Skin epidermis (tissue), 12 donors: ENCODE results near the gene ZNF407.

Source experiments
- H3K27ac ChIP-seq, 21 experiments: fragments of 200-600 bp; sonication (generic) in 11 of 21; one replicate each; pipeline ENCODE4 v1.5.0; 2020; ENCODE audit warnings: mild to moderate bottlenecking in 3 of 21, inconsistent platforms in 2 of 21, moderate library complexity in 2 of 21
- H3K4me3 ChIP-seq, 7 experiments: fragments of 200-600 bp; sonication (generic) in 2 of 7; one replicate each; pipeline ENCODE4 v1.5.0; 2020; ENCODE audit warnings: inconsistent platforms in 2 of 7, mild to moderate bottlenecking in 2 of 7, moderate library complexity in 1 of 7

The ZNF407 gene

GRCh38 chr18:75051757-75052156 lies 454.1 kb downstream of the ZNF407 start:
- Histone ChIP-seq H3K4me3 (no peak overlapping the region), H3K27ac (no peak overlapping the region)

DNA sequence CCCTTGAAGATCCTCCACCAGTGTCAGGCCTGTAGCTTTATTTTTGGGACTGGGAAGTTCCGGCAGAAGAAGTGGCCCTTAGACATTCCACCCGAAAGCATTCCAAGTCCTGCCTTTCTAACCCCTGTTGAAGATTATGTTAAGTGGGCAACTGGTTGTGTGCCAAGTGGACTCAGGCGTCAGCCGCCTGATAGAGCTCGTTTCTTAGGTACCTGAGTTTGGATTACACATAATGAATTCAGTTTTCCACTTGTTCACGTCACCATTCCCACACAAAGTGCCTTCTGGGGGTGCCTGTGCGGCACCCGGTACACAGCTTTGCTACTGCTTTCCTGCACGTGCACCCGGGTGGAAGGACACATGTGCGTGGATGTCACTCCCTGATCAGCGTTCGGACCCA lies 454.8 kb downstream of the ZNF407 start:
- H3K27ac ChIP-seq, result no peak overlapping the region
- no peak overlapping the region for H3K4me3 ChIP-seq

GRCh38 chr18:75053028-75053629 lies 455.5 kb downstream of the ZNF407 start:
- Histone ChIP-seq H3K4me3 (no peak overlapping the region), H3K27ac (no peak overlapping the region)

DNA sequence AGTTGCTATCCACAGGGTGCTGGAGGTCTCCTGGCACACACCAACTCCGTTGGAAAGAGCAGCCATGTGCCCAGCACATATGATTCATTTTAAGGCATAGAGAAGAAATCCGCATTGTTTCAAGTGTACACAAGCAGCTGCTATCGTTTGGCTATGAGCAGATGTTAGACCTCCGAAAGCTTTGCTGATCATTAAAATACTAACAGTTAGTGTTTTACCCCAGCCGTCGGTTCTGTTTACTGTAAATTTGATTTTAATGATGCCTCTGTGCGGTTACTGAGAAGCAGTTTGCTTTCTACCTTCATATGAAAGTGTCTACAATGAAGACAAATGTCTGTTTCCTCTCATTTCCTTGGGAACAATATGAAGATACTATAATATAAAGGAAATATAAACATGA lies 456.4 kb downstream of the ZNF407 start:
- Histone ChIP-seq H3K27ac (no peak overlapping the region), H3K4me3 (no peak overlapping the region)

- Histone ChIP-seq H3K27ac (no peak overlapping the region), H3K4me3 (no peak overlapping the region)
These were observed 456.9 kb downstream of the ZNF407 start for GRCh38 chr18:75054611-75055010.

GRCh38 chr18:75057169-75057960 lies 459.7 kb downstream of the ZNF407 start:
- Histone ChIP-seq H3K27ac (no peak overlapping the region), H3K4me3 (no peak overlapping the region)

GRCh38 chr18:75060185-75060584 lies 462.5 kb downstream of the ZNF407 start:
- Histone ChIP-seq H3K27ac (no peak overlapping the region), H3K4me3 (no peak overlapping the region)

DNA sequence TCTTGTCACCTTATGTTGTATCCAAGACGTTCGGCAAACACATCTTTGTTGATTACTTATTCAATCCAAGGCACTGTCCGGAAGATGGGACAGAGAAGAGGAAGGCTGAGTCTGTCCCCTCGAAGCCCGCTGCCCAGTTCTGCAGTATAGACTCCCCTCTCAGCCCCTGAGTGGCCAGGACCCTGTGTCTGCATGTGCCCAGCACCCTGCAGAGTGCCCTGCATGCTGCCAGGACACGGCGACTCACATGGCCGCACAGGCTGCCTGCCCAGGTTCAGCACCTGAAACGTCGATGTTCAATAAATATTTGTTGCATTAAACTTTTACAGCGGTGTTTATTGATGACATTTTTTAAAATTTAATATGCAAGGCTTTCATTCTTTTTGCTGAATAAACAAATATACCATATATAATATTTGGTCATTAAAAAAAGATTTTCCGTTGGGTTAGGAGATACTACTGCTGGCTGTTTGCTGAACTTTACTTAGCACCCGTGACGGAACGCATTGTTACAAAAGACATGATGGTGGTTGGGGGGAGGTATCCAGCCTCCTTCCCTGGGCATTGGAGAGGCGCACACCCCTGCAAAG lies 464.7 kb downstream of the ZNF407 start:
- Histone ChIP-seq H3K27ac (no peak overlapping the region), H3K4me3 (no peak overlapping the region)

GRCh38 chr18:75063196-75063595 lies 465.5 kb downstream of the ZNF407 start:
- H3K4me3 ChIP-seq, result no peak overlapping the region
- H3K27ac ChIP-seq, result no peak overlapping the region

- Histone ChIP-seq H3K4me3 (no peak overlapping the region), H3K27ac (no peak overlapping the region)
These were observed 466.2 kb downstream of the ZNF407 start for GRCh38 chr18:75063615-75064512.

- Histone ChIP-seq H3K27ac (no peak overlapping the region), H3K4me3 (no peak overlapping the region)
These were observed 466.8 kb downstream of the ZNF407 start for GRCh38 chr18:75064513-75064905.

GRCh38 chr18:75065251-75066000 lies 467.8 kb downstream of the ZNF407 start:
- Histone ChIP-seq H3K4me3 (no peak overlapping the region), H3K27ac (no peak overlapping the region)

DNA sequence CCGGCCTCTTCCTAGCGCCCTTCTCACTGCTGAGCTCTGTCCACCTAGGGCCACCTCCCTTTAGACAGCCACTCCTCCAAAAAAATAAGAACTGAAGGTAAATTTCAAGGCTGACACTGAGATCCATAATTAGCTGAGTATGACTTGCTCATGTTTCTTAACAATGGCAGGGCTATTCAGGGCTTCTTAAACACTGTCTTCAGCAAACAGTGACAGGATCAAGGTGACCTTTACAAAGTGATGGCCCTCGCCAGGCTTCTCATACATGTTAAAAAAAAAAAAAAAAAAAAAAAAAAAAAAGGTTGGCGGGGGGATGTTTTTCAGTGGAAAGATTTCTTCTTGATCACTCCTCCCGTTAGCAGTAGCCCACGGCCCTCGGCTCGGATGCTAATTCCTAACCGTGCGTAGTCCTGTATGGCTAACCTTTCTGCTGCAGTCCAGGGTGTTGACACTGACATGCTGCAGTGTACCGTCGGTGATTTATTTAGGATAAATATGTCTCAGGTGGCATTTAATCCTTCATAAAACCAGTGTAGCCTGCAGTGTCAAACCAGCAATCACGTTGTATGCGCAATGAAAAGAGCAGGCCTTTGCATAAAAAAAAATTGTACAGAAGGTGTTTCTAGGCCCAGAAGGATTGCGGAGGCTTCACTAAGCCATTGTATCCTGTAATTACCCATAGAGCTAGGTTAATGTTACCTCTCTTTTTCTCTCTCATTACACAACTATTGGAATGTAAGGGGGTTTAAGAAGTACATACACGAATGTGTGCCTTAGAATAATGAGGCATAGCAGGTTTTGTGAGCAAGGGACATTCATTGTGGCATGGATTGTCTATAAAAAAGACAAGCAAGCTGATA lies 468.6 kb downstream of the ZNF407 start:
- H3K27ac ChIP-seq, result no peak overlapping the region
- no peak overlapping the region for H3K4me3 ChIP-seq

DNA sequence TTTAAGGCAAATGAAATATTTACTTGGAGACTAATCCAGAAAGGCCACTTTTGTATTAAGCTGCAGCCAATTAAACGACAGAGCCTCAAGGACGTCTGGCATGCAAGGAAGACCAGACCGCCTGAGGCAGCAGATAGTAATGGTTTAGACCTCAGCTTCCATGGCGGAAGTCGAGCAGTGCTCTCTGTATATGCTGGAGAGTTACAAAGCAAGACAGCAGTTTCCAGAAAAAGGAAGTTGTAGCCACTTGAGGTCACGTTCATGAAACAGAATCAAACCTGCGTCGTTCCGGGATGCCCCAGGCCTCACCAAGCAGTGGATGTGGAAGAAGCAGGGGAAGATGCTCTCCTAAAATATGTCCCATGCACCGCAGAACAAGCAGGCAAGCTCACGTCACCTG lies 469.3 kb downstream of the ZNF407 start:
- Histone ChIP-seq H3K4me3 (no peak overlapping the region), H3K27ac (no peak overlapping the region)

- H3K4me3 ChIP-seq, result no peak overlapping the region
- H3K27ac ChIP-seq, result no peak overlapping the region
These were observed 470.5 kb downstream of the ZNF407 start for GRCh38 chr18:75067996-75068645.

GRCh38 chr18:75068682-75069435 lies 471.2 kb downstream of the ZNF407 start:
- Histone ChIP-seq H3K4me3 (no peak overlapping the region), H3K27ac (peak overlapping the region in 6 of 21 experiments; percentile 28 to 89 (median 80))

DNA sequence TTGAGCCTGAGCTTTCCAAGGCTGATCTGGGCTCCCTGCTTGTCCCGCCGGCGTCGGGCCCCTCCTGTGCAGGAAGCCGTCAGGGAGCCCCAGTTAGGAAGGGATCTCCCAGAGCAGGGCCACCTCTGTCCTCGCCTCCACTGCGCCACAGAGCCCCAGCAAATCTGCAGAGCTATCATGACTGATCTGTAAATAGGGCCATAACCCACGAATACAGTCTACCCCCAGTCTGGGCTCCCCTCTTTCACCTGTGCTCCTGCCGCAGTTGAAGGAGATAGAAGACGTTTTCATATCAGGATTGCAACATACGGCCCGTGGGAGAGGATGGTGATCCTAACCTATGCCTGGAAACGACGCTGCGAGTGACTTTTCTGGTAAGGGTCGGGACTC lies 472.6 kb downstream of the ZNF407 start:
- Histone ChIP-seq H3K4me3 (no peak overlapping the region), H3K27ac (peak overlapping the region in 19 of 21 experiments; percentile 44 to 89 (median 77))
